GM12875 (cell line): Measurements from ENCODE around the gene NUS1.

Source experiments
- H3K4me3 ChIP-seq: one replicate; pipeline ENCODE4 v1.5.1; 2011; ENCODE audit warnings: low read depth, low read length, control low read depth
- CTCF ChIP-seq: IDR thresholded peaks from 2 replicates; pipeline ENCODE4 v1.5.1; 2011; ENCODE audit warnings: low read depth, mild to moderate bottlenecking, control low read depth, inconsistent platforms, low read length, moderate library complexity, borderline replicate concordance; ENCODE audit not compliant: insufficient read depth

The NUS1 gene

GRCh38 chr6:117666881-117667280 lies 8.4 kb upstream of the NUS1 start:
- no peak for TF ChIP-seq CTCF
- H3K4me3 ChIP-seq = no peak overlapping the region

GRCh38 chr6:117668736-117669135 lies 6.5 kb upstream of the NUS1 start:
- no peak for TF ChIP-seq CTCF
- H3K4me3 ChIP-seq = no peak overlapping the region

- no peak for TF ChIP-seq CTCF
- peak overlapping the region; percentile 46 for H3K4me3 ChIP-seq
Measured at GRCh38 chr6:117674503-117674902, 766 bp upstream of the NUS1 start.

GRCh38 chr6:117675658-117676301 lies 511 bp downstream of the NUS1 start:
- H3K4me3 ChIP-seq = peak overlapping the region; percentile 50

- no peak for TF ChIP-seq CTCF
- H3K4me3 ChIP-seq = no peak overlapping the region
Measured at GRCh38 chr6:117676577-117677218, 1.4 kb downstream of the NUS1 start.

GRCh38 chr6:117677553-117678141 lies 2.4 kb downstream of the NUS1 start:
- H3K4me3 ChIP-seq = no peak overlapping the region
- no peak for TF ChIP-seq CTCF

- no peak overlapping the region for H3K4me3 ChIP-seq
- no peak for TF ChIP-seq CTCF
Measured at GRCh38 chr6:117681162-117681741, 6.0 kb downstream of the NUS1 start.
